ENCODE measurements around the gene BCDIN3D.

BCDIN3D gene

GRCh38 chr12:49798934-49799333, 44.0 kb downstream of the BCDIN3D start:
- DNase-seq (ENCODE audit: extremely low read depth, low read depth): no peak
- no peak for TF ChIP-seq CTCF (IDR thresholded peaks at IDR 0.05; ENCODE audit: low read depth, low read length)

- TF ChIP-seq CTCF (IDR thresholded peaks at IDR 0.05; ENCODE audit: low read depth, low read length): no peak
- DNase-seq (ENCODE audit: extremely low read depth, low read depth): no peak
Observed at GRCh38 chr12:49798248-49798647, 44.7 kb downstream of the BCDIN3D start.

- no peak for TF ChIP-seq CTCF (IDR thresholded peaks at IDR 0.05; ENCODE audit: low read depth, low read length)
- no peak for DNase-seq (ENCODE audit: extremely low read depth, low read depth)
Observed at GRCh38 chr12:49797449-49797776, 45.5 kb downstream of the BCDIN3D start.

- no peak for DNase-seq (ENCODE audit: extremely low read depth, low read depth)
Observed at GRCh38 chr12:49796606-49797448, 46.1 kb downstream of the BCDIN3D start.

GRCh38 chr12:49796155-49796554, 46.8 kb downstream of the BCDIN3D start:
- DNase-seq (ENCODE audit: extremely low read depth, low read depth): no peak
- TF ChIP-seq CTCF (IDR thresholded peaks at IDR 0.05; ENCODE audit: low read depth, low read length): no peak

More at GRCh38 chr12:49796606-49797448, 46.1 kb downstream of the BCDIN3D start:
- no peak for TF ChIP-seq CTCF (IDR thresholded peaks at IDR 0.05; ENCODE audit: low read depth, low read length)

- DNase-seq (ENCODE audit: extremely low read depth, low read depth): no peak
- no peak for TF ChIP-seq CTCF (IDR thresholded peaks at IDR 0.05; ENCODE audit: low read depth, low read length)
Observed at GRCh38 chr12:49795654-49796105, 47.2 kb downstream of the BCDIN3D start.

- DNase-seq (ENCODE audit: extremely low read depth, low read depth): no peak
- TF ChIP-seq CTCF (IDR thresholded peaks at IDR 0.05; ENCODE audit: low read depth, low read length): no peak
Observed at GRCh38 chr12:49794811-49795653, 47.9 kb downstream of the BCDIN3D start.
